ENCODE data around the gene HOXA2. TPM values are rescaled to one million over a fixed set of nuclear protein-coding genes. Genes with fewer than 3 reads are reported as not detected.
A peak's percentile ranks its signal among the peaks of the same experiment; 100 is the strongest.

The HOXA2 gene
- total and polyA plus RNA-seq, 2 of the 13 experiments (the other 11 are each of a cell fraction or from before 2014, with no cell fraction given), result 0.22 to 0.29 TPM

- TF ChIP-seq, protein P1, sequence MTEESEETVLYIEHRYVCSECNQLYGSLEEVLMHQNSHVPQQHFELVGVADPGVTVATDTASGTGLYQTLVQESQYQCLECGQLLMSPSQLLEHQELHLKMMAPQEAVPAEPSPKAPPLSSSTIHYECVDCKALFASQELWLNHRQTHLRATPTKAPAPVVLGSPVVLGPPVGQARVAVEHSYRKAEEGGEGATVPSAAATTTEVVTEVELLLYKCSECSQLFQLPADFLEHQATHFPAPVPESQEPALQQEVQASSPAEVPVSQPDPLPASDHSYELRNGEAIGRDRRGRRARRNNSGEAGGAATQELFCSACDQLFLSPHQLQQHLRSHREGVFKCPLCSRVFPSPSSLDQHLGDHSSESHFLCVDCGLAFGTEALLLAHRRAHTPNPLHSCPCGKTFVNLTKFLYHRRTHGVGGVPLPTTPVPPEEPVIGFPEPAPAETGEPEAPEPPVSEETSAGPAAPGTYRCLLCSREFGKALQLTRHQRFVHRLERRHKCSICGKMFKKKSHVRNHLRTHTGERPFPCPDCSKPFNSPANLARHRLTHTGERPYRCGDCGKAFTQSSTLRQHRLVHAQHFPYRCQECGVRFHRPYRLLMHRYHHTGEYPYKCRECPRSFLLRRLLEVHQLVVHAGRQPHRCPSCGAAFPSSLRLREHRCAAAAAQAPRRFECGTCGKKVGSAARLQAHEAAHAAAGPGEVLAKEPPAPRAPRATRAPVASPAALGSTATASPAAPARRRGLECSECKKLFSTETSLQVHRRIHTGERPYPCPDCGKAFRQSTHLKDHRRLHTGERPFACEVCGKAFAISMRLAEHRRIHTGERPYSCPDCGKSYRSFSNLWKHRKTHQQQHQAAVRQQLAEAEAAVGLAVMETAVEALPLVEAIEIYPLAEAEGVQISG (CRISPR knock-in tag; IDR thresholded peaks at IDR 0.05), result no peak
- peak; percentile 77 for TF ChIP-seq YY1 (IDR thresholded peaks at IDR 0.05; ENCODE audit: insufficient read depth, insufficient replicate concordance, low read depth, low read length)
- TF ChIP-seq, protein P2, sequence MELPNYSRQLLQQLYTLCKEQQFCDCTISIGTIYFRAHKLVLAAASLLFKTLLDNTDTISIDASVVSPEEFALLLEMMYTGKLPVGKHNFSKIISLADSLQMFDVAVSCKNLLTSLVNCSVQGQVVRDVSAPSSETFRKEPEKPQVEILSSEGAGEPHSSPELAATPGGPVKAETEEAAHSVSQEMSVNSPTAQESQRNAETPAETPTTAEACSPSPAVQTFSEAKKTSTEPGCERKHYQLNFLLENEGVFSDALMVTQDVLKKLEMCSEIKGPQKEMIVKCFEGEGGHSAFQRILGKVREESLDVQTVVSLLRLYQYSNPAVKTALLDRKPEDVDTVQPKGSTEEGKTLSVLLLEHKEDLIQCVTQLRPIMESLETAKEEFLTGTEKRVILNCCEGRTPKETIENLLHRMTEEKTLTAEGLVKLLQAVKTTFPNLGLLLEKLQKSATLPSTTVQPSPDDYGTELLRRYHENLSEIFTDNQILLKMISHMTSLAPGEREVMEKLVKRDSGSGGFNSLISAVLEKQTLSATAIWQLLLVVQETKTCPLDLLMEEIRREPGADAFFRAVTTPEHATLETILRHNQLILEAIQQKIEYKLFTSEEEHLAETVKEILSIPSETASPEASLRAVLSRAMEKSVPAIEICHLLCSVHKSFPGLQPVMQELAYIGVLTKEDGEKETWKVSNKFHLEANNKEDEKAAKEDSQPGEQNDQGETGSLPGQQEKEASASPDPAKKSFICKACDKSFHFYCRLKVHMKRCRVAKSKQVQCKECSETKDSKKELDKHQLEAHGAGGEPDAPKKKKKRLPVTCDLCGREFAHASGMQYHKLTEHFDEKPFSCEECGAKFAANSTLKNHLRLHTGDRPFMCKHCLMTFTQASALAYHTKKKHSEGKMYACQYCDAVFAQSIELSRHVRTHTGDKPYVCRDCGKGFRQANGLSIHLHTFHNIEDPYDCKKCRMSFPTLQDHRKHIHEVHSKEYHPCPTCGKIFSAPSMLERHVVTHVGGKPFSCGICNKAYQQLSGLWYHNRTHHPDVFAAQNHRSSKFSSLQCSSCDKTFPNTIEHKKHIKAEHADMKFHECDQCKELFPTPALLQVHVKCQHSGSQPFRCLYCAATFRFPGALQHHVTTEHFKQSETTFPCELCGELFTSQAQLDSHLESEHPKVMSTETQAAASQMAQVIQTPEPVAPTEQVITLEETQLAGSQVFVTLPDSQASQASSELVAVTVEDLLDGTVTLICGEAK (IDR thresholded peaks at IDR 0.05), result no peak
- TF ChIP-seq, protein P2 (CRISPR knock-in tag; IDR thresholded peaks at IDR 0.05), result peak; percentile 77
- TF ChIP-seq ZNF652 (CRISPR knock-in tag; IDR thresholded peaks at IDR 0.05; ENCODE audit: borderline replicate concordance, low read depth), result no peak
- TF ChIP-seq HIVEP1 (CRISPR knock-in tag; IDR thresholded peaks at IDR 0.05), result peak; percentile 69; the same call in 1 of the 2 replicates
- TF ChIP-seq NR2C2 (CRISPR knock-in tag; IDR thresholded peaks at IDR 0.05; ENCODE audit: borderline replicate concordance), result peak; percentile 88
- peak; percentile 62 for TF ChIP-seq GABPA (IDR thresholded peaks at IDR 0.05; ENCODE audit: low read depth, low read length)
- peak; percentile 66; the same call in 1 of the 2 replicates for TF ChIP-seq GABPA (CRISPR knock-in tag; IDR thresholded peaks at IDR 0.05; ENCODE audit: low read depth)
- TF ChIP-seq TCF7 (IDR thresholded peaks at IDR 0.05; ENCODE audit: low read depth), result 0 out of 2 replicates have a peak, but pooled peaks have one; percentile 21
- no peak for TF ChIP-seq ZNF781 (CRISPR knock-in tag; IDR thresholded peaks at IDR 0.05; ENCODE audit: borderline replicate concordance, not compliant biosample characterization)
- TF ChIP-seq, protein P3, sequence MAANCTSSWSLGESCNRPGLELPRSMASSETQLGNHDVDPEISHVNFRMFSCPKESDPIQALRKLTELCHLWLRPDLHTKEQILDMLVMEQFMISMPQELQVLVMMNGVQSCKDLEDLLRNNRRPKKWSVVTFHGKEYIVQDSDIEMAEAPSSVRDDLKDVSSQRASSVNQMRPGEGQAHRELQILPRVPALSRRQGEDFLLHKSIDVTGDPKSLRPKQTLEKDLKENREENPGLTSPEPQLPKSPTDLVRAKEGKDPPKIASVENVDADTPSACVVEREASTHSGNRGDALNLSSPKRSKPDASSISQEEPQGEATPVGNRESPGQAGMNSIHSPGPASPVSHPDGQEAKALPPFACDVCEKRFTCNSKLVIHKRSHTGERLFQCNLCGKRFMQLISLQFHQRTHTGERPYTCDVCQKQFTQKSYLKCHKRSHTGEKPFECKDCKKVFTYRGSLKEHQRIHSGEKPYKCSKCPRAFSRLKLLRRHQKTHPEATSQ (CRISPR knock-in tag; IDR thresholded peaks at IDR 0.05; ENCODE audit: borderline replicate concordance), result peak; percentile 68; the same call in 1 of the 2 replicates
- no peak for TF ChIP-seq RELA (CRISPR knock-in tag; IDR thresholded peaks at IDR 0.05)
- TF ChIP-seq ZFX (CRISPR knock-in tag; IDR thresholded peaks at IDR 0.05; ENCODE audit: low read depth), result peak; percentile 76
- no peak for TF ChIP-seq SKI (IDR thresholded peaks at IDR 0.05; ENCODE audit: partially characterized antibody)
These were observed 28.3 kb upstream of the HOXA2 start, which contains the start of gene HOXA4 (continued) for GRCh38 chr7:27130540-27131389.

All from HepG2 (cell line).